ENCODE data around the gene HSFX1.

HSFX1 gene

DNA sequence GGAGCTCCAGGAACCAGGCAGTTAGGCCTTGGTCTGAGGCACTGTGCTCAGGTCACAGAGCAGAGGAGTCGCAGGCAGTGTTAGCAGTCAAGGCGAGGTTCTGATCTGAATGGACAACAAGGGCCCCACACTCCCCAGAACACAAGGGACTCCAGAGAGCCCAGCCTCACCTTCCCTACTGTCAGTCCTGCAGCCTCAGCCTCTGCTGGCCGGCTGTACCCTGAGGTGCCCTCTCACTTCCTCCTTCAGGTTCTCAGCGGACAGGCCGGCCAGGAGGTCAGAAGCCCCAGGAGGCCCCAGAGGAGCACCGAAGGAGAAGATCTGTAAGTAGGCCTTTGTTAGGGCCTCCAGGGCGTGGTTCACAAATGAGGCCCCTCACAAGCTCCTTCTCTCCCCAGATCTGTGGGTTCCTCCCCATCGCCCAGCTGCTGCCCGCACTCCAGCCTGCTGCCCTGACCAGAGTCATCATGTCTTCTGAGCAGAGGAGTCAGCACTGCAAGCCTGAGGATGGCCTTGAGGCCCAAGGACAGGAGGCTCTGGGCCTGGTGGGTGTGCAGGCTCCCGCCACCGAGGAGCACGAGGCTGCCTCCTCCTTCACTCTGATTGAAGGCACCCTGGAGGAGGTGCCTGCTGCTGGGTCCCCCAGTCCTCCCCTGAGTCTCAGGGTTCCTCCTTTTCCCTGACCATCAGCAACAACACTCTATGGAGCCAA, 34.0 kb downstream of the HSFX1 start:
- no peak for DNase-seq

GRCh38 chrX:149818652-149819051, 44.8 kb downstream of the HSFX1 start:
- no peak for DNase-seq

DNA sequence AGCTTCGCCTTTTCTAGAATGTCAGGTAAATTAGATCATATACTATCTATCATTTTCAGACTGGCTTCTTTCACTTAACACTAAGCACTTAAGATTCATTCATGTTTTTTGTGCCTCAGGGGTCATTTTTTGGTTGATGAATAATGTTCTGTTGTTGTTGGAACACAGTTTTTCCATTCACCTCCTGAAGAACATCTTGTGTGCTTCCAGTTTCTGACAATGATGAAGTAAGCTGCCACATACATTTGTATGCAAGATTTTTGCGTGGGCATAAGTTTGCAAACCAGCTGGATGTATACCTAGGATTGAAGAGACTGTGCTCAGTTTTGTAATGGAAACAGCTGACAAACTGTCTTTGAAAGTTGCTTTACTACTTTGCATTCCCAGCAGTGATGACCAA, 45.5 kb downstream of the HSFX1 start:
- DNase-seq: no peak

GRCh38 chrX:149825424-149825823, 51.6 kb downstream of the HSFX1 start:
- DNase-seq: no peak
